ENCODE results near the gene MIPOL1.

DNA sequence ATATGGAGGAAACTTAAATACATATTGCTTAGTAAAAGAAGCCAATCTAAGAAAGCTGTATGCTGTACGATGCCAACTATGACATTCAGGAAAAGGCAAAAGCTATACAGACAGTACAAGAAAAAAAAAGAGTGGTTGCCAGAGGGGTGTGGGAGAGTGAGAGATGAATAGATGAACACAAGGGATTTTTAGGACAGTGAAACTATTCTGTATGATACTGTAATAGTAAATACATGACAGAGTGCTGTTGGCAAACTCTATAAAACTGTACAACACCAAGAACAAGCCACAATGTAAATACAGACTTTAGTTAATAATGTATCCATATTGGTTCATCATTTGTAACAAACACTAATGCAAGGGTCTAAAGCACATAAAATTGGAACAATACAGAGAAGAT is 10.9 kb upstream of the MIPOL1 start:
- TF ChIP-seq, protein P1, sequence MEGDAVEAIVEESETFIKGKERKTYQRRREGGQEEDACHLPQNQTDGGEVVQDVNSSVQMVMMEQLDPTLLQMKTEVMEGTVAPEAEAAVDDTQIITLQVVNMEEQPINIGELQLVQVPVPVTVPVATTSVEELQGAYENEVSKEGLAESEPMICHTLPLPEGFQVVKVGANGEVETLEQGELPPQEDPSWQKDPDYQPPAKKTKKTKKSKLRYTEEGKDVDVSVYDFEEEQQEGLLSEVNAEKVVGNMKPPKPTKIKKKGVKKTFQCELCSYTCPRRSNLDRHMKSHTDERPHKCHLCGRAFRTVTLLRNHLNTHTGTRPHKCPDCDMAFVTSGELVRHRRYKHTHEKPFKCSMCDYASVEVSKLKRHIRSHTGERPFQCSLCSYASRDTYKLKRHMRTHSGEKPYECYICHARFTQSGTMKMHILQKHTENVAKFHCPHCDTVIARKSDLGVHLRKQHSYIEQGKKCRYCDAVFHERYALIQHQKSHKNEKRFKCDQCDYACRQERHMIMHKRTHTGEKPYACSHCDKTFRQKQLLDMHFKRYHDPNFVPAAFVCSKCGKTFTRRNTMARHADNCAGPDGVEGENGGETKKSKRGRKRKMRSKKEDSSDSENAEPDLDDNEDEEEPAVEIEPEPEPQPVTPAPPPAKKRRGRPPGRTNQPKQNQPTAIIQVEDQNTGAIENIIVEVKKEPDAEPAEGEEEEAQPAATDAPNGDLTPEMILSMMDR (conservative IDR thresholded peaks at IDR 0.05; ENCODE audit: low read length): no peak
- TF ChIP-seq EZH2phosphoT487 (IDR thresholded peaks at IDR 0.05; ENCODE audit: borderline replicate concordance): no peak
